Lung (tissue), 12 donors: ENCODE measurements around the gene CRYBG1. TPM values are rescaled to one million over a fixed set of nuclear protein-coding genes. Genes with fewer than 3 reads are reported as not detected.
A peak's percentile ranks its signal among the peaks of the same experiment; 100 is the strongest.

Experiments
- ATAC-seq: fragments of 200-7000 bp; cut with Tn5 transposase; one replicate; pipeline ENCODE4 v1.9.1; 2020; ENCODE audit warnings: moderate number of reproducible peaks; ENCODE audit not compliant: insufficient read depth, low FRiP score
- DNase-seq, 3 donors: peaks; one replicate each; pipeline ENCODE4 v3.0.0-alpha.2; 2013 to 2017
- H3K27ac ChIP-seq, 2 donors: one replicate each; pipeline ENCODE4 v1.5.1; 2013; ENCODE audit warnings: mild to moderate bottlenecking in 2 of 2, moderate library complexity in 2 of 2, control low read depth in 1 of 2, inconsistent platforms in 1 of 2, low read depth in 1 of 2, low read length in 1 of 2
- H3K27me3 ChIP-seq, 3 donors: one replicate each; pipeline ENCODE4 v1.5.1; 2013; ENCODE audit warnings: low read length in 2 of 3; ENCODE audit not compliant: control insufficient read depth in 3 of 3, insufficient read depth in 3 of 3
- H3K36me3 ChIP-seq, 4 donors: one replicate each; pipeline ENCODE4 v1.5.1; 2013; ENCODE audit warnings: low read length in 4 of 4, mild to moderate bottlenecking in 1 of 4, moderate library complexity in 1 of 4; ENCODE audit not compliant: control insufficient read depth in 4 of 4, insufficient read depth in 4 of 4
- H3K4me1 ChIP-seq, 5 donors: one replicate each; pipeline ENCODE4 v1.5.1; 2013; ENCODE audit warnings: low read length in 5 of 5, mild to moderate bottlenecking in 2 of 5, moderate library complexity in 1 of 5; ENCODE audit not compliant: control insufficient read depth in 5 of 5, insufficient read depth in 5 of 5
- H3K4me3 ChIP-seq: one replicate; pipeline ENCODE4 v1.5.1; 2013; ENCODE audit warnings: mild to moderate bottlenecking, control low read depth, moderate library complexity
- H3K9ac ChIP-seq, 2 donors: one replicate each; pipeline ENCODE4 v1.5.1; 2013; ENCODE audit warnings: low read length in 2 of 2, control low read depth in 1 of 2; ENCODE audit not compliant: insufficient read depth in 1 of 2
- H3K9me3 ChIP-seq, 4 donors: one replicate each; pipeline ENCODE4 v1.5.1; 2013; ENCODE audit warnings: low read length in 3 of 4, mild to moderate bottlenecking in 1 of 4, moderate library complexity in 1 of 4; ENCODE audit not compliant: control insufficient read depth in 4 of 4, insufficient read depth in 3 of 4
- CTCF ChIP-seq: IDR thresholded peaks from 2 replicates; pipeline ENCODE4 v1.5.1; 2012; ENCODE audit warnings: mild to moderate bottlenecking; ENCODE audit errors: control extremely low read depth, extremely low read depth
- WGBS, 2 donors: extraction: QIAGEN DNeasy Blood & Tissue Kit; methylation state at CpG; one replicate each; pipeline ENCODE4 v1.1.7; 2013; 5-methylcytosine and 5-hydroxymethylcytosine counted together
- polyA plus RNA-seq, 2 donors: library from polyadenylated mRNA; stranded (reverse); fragments of 200-250 nt; gene quantifications; one replicate each; pipeline ENCODE4 v1.2.1, GENCODE V29; 2013
- total RNA-seq, 2 donors: library from RNA; depleted of rRNA in 1 of 2; stranded (reverse); fragments of >200 nt in 1 of 2; gene quantifications; one replicate each; pipeline ENCODE4 v1.2.1, GENCODE V29; 2014 to 2021
- donor health status: control.
- donor health status: control.
- donor health status: Bipolar disorder and iron deficiency.
- donor health status: healthy.
- donor health status: DM: yes; HTN: yes; CAD: no.

CRYBG1 gene
- total and polyA plus RNA-seq, 4 donors: 5.7 to 28.0 (median 12.6) TPM

- H3K9me3 ChIP-seq: no peaks in the 10 kb centered on the region
- no peak for TF ChIP-seq CTCF
- peaks cover 0 to 5% (median 1%) of the 10 kb centered on the region in 4 donors for H3K36me3 ChIP-seq
- DNase-seq: no peak
- no peak for ATAC-seq
- WGBS, 2 donors: 73 to 77% methylated on average over 2 of the region's 2 CpGs
- peaks cover 0 to 6% (median 0%) of the 10 kb centered on the region in 5 donors for H3K4me1 ChIP-seq
- H3K9ac ChIP-seq: no peak overlapping the region
- no peaks in the 10 kb centered on the region for H3K27me3 ChIP-seq
- H3K27ac ChIP-seq: no peak overlapping the region
- H3K4me3 ChIP-seq: no peak overlapping the region
Measured at GRCh38 chr6:106318061-106318460, 42.5 kb upstream of the CRYBG1 start.

GRCh38 chr6:106318851-106319250, 41.7 kb upstream of the CRYBG1 start:
- peak in 1 of 3 donors; percentile 14 for DNase-seq
- H3K27me3 ChIP-seq: no peaks in the 10 kb centered on the region
- H3K9ac ChIP-seq: no peak overlapping the region
- H3K27ac ChIP-seq: no peak overlapping the region
- peaks cover 0 to 8% (median 0%) of the 10 kb centered on the region in 5 donors for H3K4me1 ChIP-seq
- no peaks in the 10 kb centered on the region for H3K9me3 ChIP-seq
- H3K36me3 ChIP-seq: peaks cover 0 to 5% (median under 1%) of the 10 kb centered on the region in 4 donors
- no peak for ATAC-seq
- no peak overlapping the region for H3K4me3 ChIP-seq
- no peak for TF ChIP-seq CTCF

GRCh38 chr6:106321940-106322339, 38.6 kb upstream of the CRYBG1 start:
- Histone ChIP-seq H3K9ac (no peak overlapping the region), H3K9me3 (no peaks in the 10 kb centered on the region), H3K36me3 (no peaks in the 10 kb centered on the region), H3K27ac (no peak overlapping the region), H3K4me1 (peaks cover 0 to 12% (median 9%) of the 10 kb centered on the region in 5 donors), H3K27me3 (no peaks in the 10 kb centered on the region), H3K4me3 (no peak overlapping the region)
- DNase-seq (no peak), ATAC-seq (no peak)
- TF ChIP-seq CTCF: no peak
- WGBS, 2 donors: 95 to 96% methylated on average over 4 of the region's 4 CpGs

GRCh38 chr6:106324726-106325335, 35.7 kb upstream of the CRYBG1 start:
- peaks cover 0 to 12% (median 9%) of the 10 kb centered on the region in 5 donors for H3K4me1 ChIP-seq
- DNase-seq (peak in 1 of 3 donors; percentile 12), ATAC-seq (no peak)
- peaks cover 0 to 10% (median 0%) of the 10 kb centered on the region in 3 donors for H3K27me3 ChIP-seq
- peak overlapping the region; percentile 67 to 80 for H3K9ac ChIP-seq
- H3K36me3 ChIP-seq: no peaks in the 10 kb centered on the region
- 4 to 5% methylated on average over 9 of the region's 9 CpGs for WGBS, 2 donors
- H3K9me3 ChIP-seq: no peaks in the 10 kb centered on the region
- peak overlapping the region; percentile 94 to 95 for H3K27ac ChIP-seq
- peak overlapping the region; percentile 79 for H3K4me3 ChIP-seq
- TF ChIP-seq CTCF: no peak
